Neural progenitor cell (in vitro differentiated cells): Measurements from ENCODE around the gene SCRN1. TPM values are rescaled to one million over a fixed set of nuclear protein-coding genes. Genes with fewer than 3 reads are reported as not detected.
A peak's percentile ranks its signal among the peaks of the same experiment; 100 is the strongest.
"Not testable (repeated sequence)": the region's sequence is repeated elsewhere in the genome, so short reads cannot be mapped to it uniquely, and the experiment has no call there.

Experiments
- DNase-seq: peaks from one replicate; pipeline ENCODE4 v3.0.0-alpha.2; 2016; ENCODE audit warnings: low spot score
- H2AFZ ChIP-seq: fragments of 200-600 bp; sonication (generic); replicated peaks from 2 replicates; pipeline ENCODE4 v1.6.1; 2016; ENCODE audit warnings: antibody characterized with exemption
- H3F3A ChIP-seq: fragments of 200-600 bp; sonication (generic); 2 replicates; pipeline ENCODE4 v1.6.1; 2016; ENCODE audit warnings: antibody characterized with exemption, low read depth
- H3K27ac ChIP-seq: fragments of 200-600 bp; sonication (generic); 2 replicates; pipeline ENCODE4 v1.5.1; 2016; ENCODE audit warnings: mild to moderate bottlenecking
- H3K27me3 ChIP-seq: fragments of 200-600 bp; sonication (generic); 2 replicates; pipeline ENCODE4 v1.6.1; 2016; ENCODE audit warnings: mild to moderate bottlenecking, moderate library complexity
- H3K36me3 ChIP-seq: fragments of 200-600 bp; sonication (generic); 2 replicates; pipeline ENCODE4 v1.5.1; 2016
- H3K4me1 ChIP-seq: fragments of 200-600 bp; sonication (generic); 2 replicates; pipeline ENCODE4 v1.6.1; 2016; ENCODE audit warnings: mixed run types
- H3K4me2 ChIP-seq: fragments of 200-600 bp; sonication (generic); 2 replicates; pipeline ENCODE4 v1.6.1; 2016
- H3K4me3 ChIP-seq: fragments of 200-600 bp; sonication (generic); 2 replicates; pipeline ENCODE4 v1.5.1; 2016
- H3K79me2 ChIP-seq: fragments of 200-600 bp; sonication (generic); 2 replicates; pipeline ENCODE4 v1.6.1; 2016; ENCODE audit warnings: low read depth
- H3K9ac ChIP-seq: fragments of 200-600 bp; sonication (generic); 2 replicates; pipeline ENCODE4 v1.6.1; 2016
- H3K9me3 ChIP-seq: fragments of 200-600 bp; sonication (generic); 2 replicates; pipeline ENCODE4 v1.5.1; 2016; ENCODE audit warnings: low read depth
- H4K20me1 ChIP-seq: fragments of 200-600 bp; sonication (generic); 2 replicates; pipeline ENCODE4 v1.6.1; 2016; ENCODE audit warnings: low read depth
- H3K27ac Mint-ChIP-seq: 3 replicates; pipeline ENCODE4 v1.8.0; 2021; ENCODE audit warnings: mixed read lengths
- H3K27me3 Mint-ChIP-seq: 2 replicates; pipeline ENCODE4 v1.8.0; 2022; ENCODE audit warnings: low read depth, mild to moderate bottlenecking, inconsistent platforms, moderate library complexity, mixed read lengths; ENCODE audit not compliant: insufficient read depth
- H3K36me3 Mint-ChIP-seq: 3 replicates; pipeline ENCODE4 v1.8.0; 2021; ENCODE audit warnings: mixed read lengths
- H3K4me1 Mint-ChIP-seq: 3 replicates; pipeline ENCODE4 v1.8.0; 2021; ENCODE audit warnings: mixed read lengths
- H3K4me3 Mint-ChIP-seq: 3 replicates; pipeline ENCODE4 v1.8.0; 2021; ENCODE audit warnings: mild to moderate bottlenecking, moderate library complexity, mixed read lengths
- H3K9me3 Mint-ChIP-seq: 3 replicates; pipeline ENCODE4 v1.8.0; 2020; ENCODE audit warnings: mixed read lengths
- EZH2 ChIP-seq: fragments of 200-600 bp; sonication (generic); IDR thresholded peaks from 2 replicates; pipeline ENCODE4 v1.6.1; 2017; ENCODE audit warnings: antibody characterized with exemption, mild to moderate bottlenecking, moderate library complexity
- EZH2phosphoT487 ChIP-seq: fragments of 200-600 bp; sonication (generic); IDR thresholded peaks from 2 replicates; pipeline ENCODE4 v1.6.1; 2017; ENCODE audit warnings: antibody characterized with exemption
- total RNA-seq: library from RNA; depleted of rRNA; stranded (reverse); fragments of >200 nt; gene quantifications from 2 replicates; pipeline ENCODE4 v1.2.3, GENCODE V29; 2015; ENCODE audit warnings: low replicate concordance
- TF ChIP-seq, protein P1 (sequence below): fragments of 200-600 bp; sonication (generic); IDR thresholded peaks from 2 replicates; pipeline ENCODE4 v1.5.1; 2017; ENCODE audit warnings: antibody characterized with exemption, mild to moderate bottlenecking

SCRN1 gene
- total RNA-seq, 1 donor from 2014 or later: 106 TPM

DNA sequence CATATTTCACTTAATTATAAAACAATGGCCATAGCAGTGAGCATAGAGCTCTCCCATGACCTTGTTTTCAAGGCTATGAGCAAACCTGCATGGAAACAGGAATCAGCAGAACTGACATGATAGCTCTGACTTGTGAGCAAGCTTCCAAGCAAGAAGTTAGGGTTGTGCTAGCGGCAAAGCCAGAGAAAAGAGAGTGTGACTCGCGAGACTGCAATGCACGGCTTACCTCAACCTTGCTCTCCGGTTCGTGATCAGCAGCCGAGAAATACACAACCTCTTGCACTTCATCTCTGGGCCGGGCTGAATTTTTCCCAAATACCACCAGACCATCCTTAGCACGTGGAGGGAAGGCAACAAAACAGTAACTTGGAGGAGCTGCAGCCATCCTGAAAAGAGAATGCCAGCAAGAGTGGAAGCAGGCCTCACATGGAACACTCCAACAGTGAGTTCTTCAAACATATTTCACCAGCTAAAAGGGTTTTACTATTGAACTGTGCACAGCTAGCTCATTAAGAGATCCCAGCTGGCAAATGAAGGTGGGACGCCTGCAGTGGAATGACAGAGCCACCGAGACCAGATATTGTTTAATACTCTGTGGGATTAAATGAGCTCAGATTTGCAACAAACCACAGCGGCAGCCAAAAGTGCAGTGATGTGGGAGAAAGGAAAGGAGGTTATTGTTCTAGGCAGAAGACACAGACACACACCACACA, 20.8 kb downstream of the SCRN1 start:
- H3K4me2 ChIP-seq: no peak overlapping the region
- peaks cover 65% of the 10 kb centered on the region for H3K79me2 ChIP-seq
- H3K27me3 Mint-ChIP-seq: no peaks in the 10 kb centered on the region
- H3K4me1 Mint-ChIP-seq: peaks cover 36% of the 10 kb centered on the region
- H3K36me3 ChIP-seq: no peaks in the 10 kb centered on the region
- no peak overlapping the region for H3K4me3 Mint-ChIP-seq
- H3K36me3 Mint-ChIP-seq: peaks cover 42% of the 10 kb centered on the region
- H3K27ac ChIP-seq: peak overlapping the region; percentile 31
- H3K4me3 ChIP-seq: no peak overlapping the region
- no peak overlapping the region for H2AFZ ChIP-seq
- H3K9me3 ChIP-seq: no peaks in the 10 kb centered on the region
- no peak for DNase-seq
- H3K9ac ChIP-seq: no peak overlapping the region
- H3F3A ChIP-seq: no peaks in the 10 kb centered on the region
- H4K20me1 ChIP-seq: peaks cover 4% of the 10 kb centered on the region
- H3K27ac Mint-ChIP-seq: peak overlapping the region; percentile 55
- H3K27me3 ChIP-seq: no peaks in the 10 kb centered on the region
- peaks cover 5% of the 10 kb centered on the region for H3K9me3 Mint-ChIP-seq
- peaks cover 22% of the 10 kb centered on the region for H3K4me1 ChIP-seq
- TF ChIP-seq EZH2: no peak
- TF ChIP-seq, protein P1, sequence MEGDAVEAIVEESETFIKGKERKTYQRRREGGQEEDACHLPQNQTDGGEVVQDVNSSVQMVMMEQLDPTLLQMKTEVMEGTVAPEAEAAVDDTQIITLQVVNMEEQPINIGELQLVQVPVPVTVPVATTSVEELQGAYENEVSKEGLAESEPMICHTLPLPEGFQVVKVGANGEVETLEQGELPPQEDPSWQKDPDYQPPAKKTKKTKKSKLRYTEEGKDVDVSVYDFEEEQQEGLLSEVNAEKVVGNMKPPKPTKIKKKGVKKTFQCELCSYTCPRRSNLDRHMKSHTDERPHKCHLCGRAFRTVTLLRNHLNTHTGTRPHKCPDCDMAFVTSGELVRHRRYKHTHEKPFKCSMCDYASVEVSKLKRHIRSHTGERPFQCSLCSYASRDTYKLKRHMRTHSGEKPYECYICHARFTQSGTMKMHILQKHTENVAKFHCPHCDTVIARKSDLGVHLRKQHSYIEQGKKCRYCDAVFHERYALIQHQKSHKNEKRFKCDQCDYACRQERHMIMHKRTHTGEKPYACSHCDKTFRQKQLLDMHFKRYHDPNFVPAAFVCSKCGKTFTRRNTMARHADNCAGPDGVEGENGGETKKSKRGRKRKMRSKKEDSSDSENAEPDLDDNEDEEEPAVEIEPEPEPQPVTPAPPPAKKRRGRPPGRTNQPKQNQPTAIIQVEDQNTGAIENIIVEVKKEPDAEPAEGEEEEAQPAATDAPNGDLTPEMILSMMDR: no peak

DNA sequence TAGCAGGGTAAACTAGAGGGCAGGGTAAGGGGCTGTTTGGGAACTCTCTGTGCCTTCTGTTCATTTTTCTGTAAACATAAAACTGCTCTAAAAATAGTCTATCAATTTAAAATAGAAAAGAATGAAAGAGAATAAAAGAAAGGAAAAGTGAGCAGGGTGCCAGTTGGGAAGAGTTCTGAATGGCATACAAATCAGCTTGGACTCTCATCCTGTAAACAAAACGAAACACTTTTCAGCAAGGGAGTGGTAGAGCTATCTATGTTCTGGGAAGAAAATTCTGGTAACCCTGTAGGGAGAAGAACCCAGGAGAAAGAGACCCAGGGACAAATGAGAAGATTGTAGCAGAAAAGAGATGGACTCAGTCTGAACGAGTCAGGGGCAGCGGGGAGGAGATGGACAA, 24.6 kb downstream of the SCRN1 start:
- peaks cover 41% of the 10 kb centered on the region for H3K79me2 ChIP-seq
- no peak overlapping the region for H3K4me3 ChIP-seq
- TF ChIP-seq EZH2phosphoT487 (no peak), EZH2 (no peak)
- TF ChIP-seq, protein P1: no peak
- H4K20me1 ChIP-seq: peaks cover 4% of the 10 kb centered on the region
- peaks cover 5% of the 10 kb centered on the region for H3K36me3 ChIP-seq
- H3K4me1 Mint-ChIP-seq: peaks cover 26% of the 10 kb centered on the region
- peaks cover 4% of the 10 kb centered on the region for H3F3A ChIP-seq
- H3K4me1 ChIP-seq: peaks cover 26% of the 10 kb centered on the region
- no peak overlapping the region for H3K4me3 Mint-ChIP-seq
- peaks cover 48% of the 10 kb centered on the region for H3K36me3 Mint-ChIP-seq
- H3K27ac ChIP-seq: no peak overlapping the region
- peaks cover 5% of the 10 kb centered on the region for H3K9me3 Mint-ChIP-seq
- no peaks in the 10 kb centered on the region for H3K9me3 ChIP-seq
- H3K27ac Mint-ChIP-seq: no peak overlapping the region
- no peak overlapping the region for H3K9ac ChIP-seq
- no peak overlapping the region for H3K4me2 ChIP-seq
- H3K27me3 Mint-ChIP-seq: peaks cover 2% of the 10 kb centered on the region
- H3K27me3 ChIP-seq: no peaks in the 10 kb centered on the region
- H2AFZ ChIP-seq: no peak overlapping the region
- DNase-seq: no peak

DNA sequence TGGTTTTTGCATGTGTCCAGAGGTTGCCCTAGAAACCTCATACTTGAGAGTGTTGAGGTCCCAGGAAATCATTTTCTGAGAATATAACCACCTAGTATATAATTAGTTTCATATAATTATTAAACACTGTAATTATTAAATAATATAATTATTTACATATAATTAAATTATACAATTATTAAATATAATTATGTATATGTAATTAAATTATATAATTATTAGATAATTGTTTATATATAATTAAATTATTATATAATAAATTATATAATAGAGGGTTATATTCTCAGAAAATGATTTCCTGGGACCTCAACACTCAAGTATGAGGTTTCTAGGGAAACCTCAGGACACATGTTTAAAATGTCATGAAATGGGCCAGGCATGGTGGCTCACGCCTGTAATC, 27.6 kb downstream of the SCRN1 start:
- Histone ChIP-seq H2AFZ (no peak overlapping the region), H3K27me3 (no peaks in the 10 kb centered on the region), H3K9ac (no peak overlapping the region), H3K4me3 (no peak overlapping the region), H3K27ac (no peak overlapping the region), H4K20me1 (peaks cover 9% of the 10 kb centered on the region), H3F3A (peaks cover 4% of the 10 kb centered on the region), H3K4me2 (no peak overlapping the region), H3K79me2 (peaks cover 35% of the 10 kb centered on the region), H3K36me3 (peaks cover 5% of the 10 kb centered on the region), H3K4me1 (peaks cover 33% of the 10 kb centered on the region), H3K9me3 (no peaks in the 10 kb centered on the region)
- DNase-seq: no peak
- H3K4me3 Mint-ChIP-seq: no peak overlapping the region
- H3K27ac Mint-ChIP-seq: no peak overlapping the region
- peaks cover 6% of the 10 kb centered on the region for H3K9me3 Mint-ChIP-seq
- peaks cover 22% of the 10 kb centered on the region for H3K4me1 Mint-ChIP-seq
- peaks cover 2% of the 10 kb centered on the region for H3K27me3 Mint-ChIP-seq
- TF ChIP-seq EZH2 (no peak), EZH2phosphoT487 (no peak)
- TF ChIP-seq, protein P1: no peak
- peaks cover 54% of the 10 kb centered on the region for H3K36me3 Mint-ChIP-seq

DNA sequence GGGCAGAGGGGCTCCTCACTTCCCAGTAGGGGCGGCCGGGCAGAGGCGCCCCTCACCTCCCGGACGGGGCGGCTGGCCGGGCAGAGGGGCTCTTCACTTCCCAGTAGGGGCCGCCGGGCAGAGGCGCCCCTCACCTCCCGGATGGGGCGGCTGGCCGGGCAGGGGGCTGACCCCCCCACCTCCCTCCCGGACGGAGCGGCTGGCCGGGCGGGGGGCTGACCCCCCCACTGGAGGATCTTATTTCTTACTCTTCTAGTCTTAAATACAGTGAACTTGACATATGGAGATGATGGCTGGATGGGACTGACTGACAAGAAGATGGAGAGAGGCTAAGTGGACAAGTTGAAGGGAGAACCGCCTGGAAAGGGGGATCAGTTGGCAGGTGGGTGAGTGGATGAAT, 28.0 kb downstream of the SCRN1 start:
- not testable (repeated sequence) for H3F3A ChIP-seq, H3K27ac Mint-ChIP-seq, H3K36me3 ChIP-seq, H3K27ac ChIP-seq, H4K20me1 ChIP-seq, H2AFZ ChIP-seq, H3K4me3 ChIP-seq, H3K9me3 ChIP-seq, H3K27me3 Mint-ChIP-seq, H3K9ac ChIP-seq, H3K9me3 Mint-ChIP-seq, H3K27me3 ChIP-seq, H3K4me3 Mint-ChIP-seq, H3K4me2 ChIP-seq, DNase-seq
- Mint-ChIP-seq H3K36me3 (peaks cover 49% of the 10 kb centered on the region), H3K4me1 (peaks cover 22% of the 10 kb centered on the region)
- peaks cover 38% of the 10 kb centered on the region for H3K79me2 ChIP-seq
- peaks cover 32% of the 10 kb centered on the region for H3K4me1 ChIP-seq
